Fibroblast of lung (primary cell): ENCODE results near the gene BEND3. TPM values are rescaled to one million over a fixed set of nuclear protein-coding genes. Genes with fewer than 3 reads are reported as not detected.

ENCODE experiments used
- DNase-seq, 2 donors: peaks; one replicate each; pipeline versions ENCODE4 v3.0.0 to v3.0.0-alpha.2; 2010; ENCODE audit warnings: low read depth in 2 of 2
- H2AFZ ChIP-seq: 2 replicates; pipeline ENCODE4 v1.5.1; 2012; ENCODE audit warnings: low read length, control low read depth, inconsistent platforms
- H3K27ac ChIP-seq: 2 replicates; pipeline ENCODE4 v1.5.1; 2011; ENCODE audit warnings: low read length, control low read depth; ENCODE audit not compliant: insufficient read depth
- H3K27me3 ChIP-seq: 2 replicates; pipeline ENCODE4 v1.5.1; 2011; ENCODE audit warnings: mild to moderate bottlenecking, low read length; ENCODE audit not compliant: control insufficient read depth, insufficient read depth
- H3K36me3 ChIP-seq: 2 replicates; pipeline ENCODE4 v1.5.1; 2011; ENCODE audit warnings: low read length; ENCODE audit not compliant: control insufficient read depth, insufficient read depth
- H3K4me1 ChIP-seq: 2 replicates; pipeline ENCODE4 v1.5.1; 2011; ENCODE audit warnings: low read length; ENCODE audit not compliant: control insufficient read depth, insufficient read depth; ENCODE audit errors: extremely low read depth
- H3K4me2 ChIP-seq: 2 replicates; pipeline ENCODE4 v1.5.1; 2011; ENCODE audit warnings: low read length, control low read depth; ENCODE audit not compliant: insufficient read depth; ENCODE audit errors: extremely low read depth
- H3K4me3 ChIP-seq, 4 experiments: fragments of 200-600 bp in 1 of 4; sonication (generic) in 1 of 4; replicated peaks in 1 of 4; 2 replicates each; pipeline ENCODE4 v1.5.1; 2011 to 2016; ENCODE audit warnings: low read length in 4 of 4, low read depth in 3 of 4, mild to moderate bottlenecking in 3 of 4, control low read depth in 2 of 4, inconsistent platforms in 1 of 4, mixed read lengths in 1 of 4; ENCODE audit not compliant: insufficient read depth in 1 of 4; ENCODE audit errors: control extremely low read depth in 1 of 4
- H3K79me2 ChIP-seq: 2 replicates; pipeline ENCODE4 v1.5.1; 2012; ENCODE audit warnings: mild to moderate bottlenecking, low read length, inconsistent platforms; ENCODE audit not compliant: control insufficient read depth, insufficient read depth
- H3K9ac ChIP-seq: 2 replicates; pipeline ENCODE4 v1.5.1; 2011; ENCODE audit warnings: mild to moderate bottlenecking, low read length, control low read depth; ENCODE audit not compliant: insufficient read depth
- H3K9me3 ChIP-seq: 2 replicates; pipeline ENCODE4 v1.5.1; 2012; ENCODE audit warnings: low read depth, low read length; ENCODE audit not compliant: control insufficient read depth, insufficient read depth
- H4K20me1 ChIP-seq: 2 replicates; pipeline ENCODE4 v1.5.1; 2011; ENCODE audit warnings: low read length; ENCODE audit not compliant: control insufficient read depth, insufficient read depth; ENCODE audit errors: extremely low read depth
- EZH2 ChIP-seq: IDR thresholded peaks from 2 replicates; pipeline ENCODE4 v1.5.1; 2012; ENCODE audit warnings: low read length, control low read depth, mild to moderate bottlenecking; ENCODE audit errors: missing control alignments
- polyA plus RNA-seq, 2 donors: library from polyadenylated mRNA; depleted of rRNA in 1 of 2; stranded (reverse) in 1 of 2; unstranded in 1 of 2; fragments of >200 nt; gene quantifications; 2 replicates each; pipeline ENCODE4 v1.2.1, GENCODE V29; 2011 to 2012; ENCODE audit warnings: missing spikeins in 1 of 2
- total RNA-seq: library from RNA; depleted of rRNA; stranded (reverse); fragments of >200 nt; gene quantifications from 2 replicates; pipeline ENCODE4 v1.2.1, GENCODE V29; 2014
- TF ChIP-seq, protein P1 (sequence below), 2 donors: IDR thresholded peaks in 1 of 2; conservative IDR thresholded peaks in 1 of 2; 1 replicate in 1 of 2; 2 replicates in 1 of 2; pipeline ENCODE4 v1.5.1; 2011 to 2012; ENCODE audit warnings: low read length in 2 of 2, control low read depth in 1 of 2, inconsistent platforms in 1 of 2, low read depth in 1 of 2, mild to moderate bottlenecking in 1 of 2

Gene BEND3
- total and polyA plus RNA-seq, 2 donors (not counting 1 experiment from before 2014, with no cell fraction given): 0.83 to 1.7 TPM

GRCh38 chr6:107107791-107108190 is 7.5 kb downstream of the BEND3 start:
- H3K27ac ChIP-seq: no peak overlapping the region
- no peaks in the 10 kb centered on the region for H3K36me3 ChIP-seq
- DNase-seq: no peak
- no peak overlapping the region for H3K9ac ChIP-seq
- no peaks in the 10 kb centered on the region for H3K27me3 ChIP-seq
- H3K4me3 ChIP-seq: no peak overlapping the region
- no peaks in the 10 kb centered on the region for H3K79me2 ChIP-seq
- no peaks in the 10 kb centered on the region for H3K9me3 ChIP-seq
- no peaks in the 10 kb centered on the region for H3K4me1 ChIP-seq
- H3K4me2 ChIP-seq: no peak overlapping the region
- H4K20me1 ChIP-seq: no peaks in the 10 kb centered on the region
- no peak overlapping the region for H2AFZ ChIP-seq
- TF ChIP-seq, protein P1, sequence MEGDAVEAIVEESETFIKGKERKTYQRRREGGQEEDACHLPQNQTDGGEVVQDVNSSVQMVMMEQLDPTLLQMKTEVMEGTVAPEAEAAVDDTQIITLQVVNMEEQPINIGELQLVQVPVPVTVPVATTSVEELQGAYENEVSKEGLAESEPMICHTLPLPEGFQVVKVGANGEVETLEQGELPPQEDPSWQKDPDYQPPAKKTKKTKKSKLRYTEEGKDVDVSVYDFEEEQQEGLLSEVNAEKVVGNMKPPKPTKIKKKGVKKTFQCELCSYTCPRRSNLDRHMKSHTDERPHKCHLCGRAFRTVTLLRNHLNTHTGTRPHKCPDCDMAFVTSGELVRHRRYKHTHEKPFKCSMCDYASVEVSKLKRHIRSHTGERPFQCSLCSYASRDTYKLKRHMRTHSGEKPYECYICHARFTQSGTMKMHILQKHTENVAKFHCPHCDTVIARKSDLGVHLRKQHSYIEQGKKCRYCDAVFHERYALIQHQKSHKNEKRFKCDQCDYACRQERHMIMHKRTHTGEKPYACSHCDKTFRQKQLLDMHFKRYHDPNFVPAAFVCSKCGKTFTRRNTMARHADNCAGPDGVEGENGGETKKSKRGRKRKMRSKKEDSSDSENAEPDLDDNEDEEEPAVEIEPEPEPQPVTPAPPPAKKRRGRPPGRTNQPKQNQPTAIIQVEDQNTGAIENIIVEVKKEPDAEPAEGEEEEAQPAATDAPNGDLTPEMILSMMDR (conservative IDR thresholded peaks at IDR 0.05 in 1 of 2, IDR thresholded peaks at IDR 0.05 in 1 of 2; ENCODE audit: low read depth in 1 of 2, low read length in 2 of 2): no peak
- no peak for TF ChIP-seq EZH2

DNA sequence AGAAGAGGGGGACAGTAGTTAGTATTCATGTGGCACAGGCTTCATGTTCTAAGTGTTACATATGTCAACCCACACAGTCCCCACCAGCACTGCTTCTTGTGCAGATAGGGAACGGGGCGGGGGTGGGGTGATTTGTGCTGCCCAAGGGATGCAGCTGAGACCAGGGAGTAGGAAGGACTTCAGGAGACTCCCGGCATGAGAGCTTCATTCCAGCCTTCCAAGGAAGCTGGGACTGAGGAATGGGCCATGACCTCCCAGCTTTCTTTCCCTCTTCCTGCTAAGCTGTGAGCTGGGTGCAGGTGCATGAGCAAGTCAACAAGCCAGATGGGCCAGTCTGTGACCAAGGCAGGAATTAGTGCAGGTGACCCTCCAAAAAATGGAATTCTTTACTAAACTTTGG is 9.2 kb downstream of the BEND3 start:
- Histone ChIP-seq H3K9me3 (no peaks in the 10 kb centered on the region), H3K27ac (no peak overlapping the region), H3K79me2 (no peaks in the 10 kb centered on the region), H3K4me2 (no peak overlapping the region), H3K4me3 (no peak overlapping the region), H3K27me3 (no peaks in the 10 kb centered on the region), H3K4me1 (no peaks in the 10 kb centered on the region), H3K36me3 (no peaks in the 10 kb centered on the region), H2AFZ (no peak overlapping the region), H4K20me1 (no peaks in the 10 kb centered on the region), H3K9ac (no peak overlapping the region)
- TF ChIP-seq, protein P1 (conservative IDR thresholded peaks at IDR 0.05 in 1 of 2, IDR thresholded peaks at IDR 0.05 in 1 of 2; ENCODE audit: low read depth in 1 of 2, low read length in 2 of 2): no peak
- no peak for TF ChIP-seq EZH2
- no peak for DNase-seq

GRCh38 chr6:107105511-107106116 is 9.7 kb downstream of the BEND3 start:
- no peak overlapping the region for H3K4me3 ChIP-seq
- H3K79me2 ChIP-seq: no peaks in the 10 kb centered on the region
- TF ChIP-seq, protein P1 (conservative IDR thresholded peaks at IDR 0.05 in 1 of 2, IDR thresholded peaks at IDR 0.05 in 1 of 2; ENCODE audit: low read depth in 1 of 2, low read length in 2 of 2): no peak
- no peak for TF ChIP-seq EZH2
- H3K9me3 ChIP-seq: no peaks in the 10 kb centered on the region
- H3K36me3 ChIP-seq: no peaks in the 10 kb centered on the region
- no peak overlapping the region for H3K4me2 ChIP-seq
- no peak overlapping the region for H3K27ac ChIP-seq
- no peak for DNase-seq
- no peak overlapping the region for H3K9ac ChIP-seq
- no peaks in the 10 kb centered on the region for H4K20me1 ChIP-seq
- no peak overlapping the region for H2AFZ ChIP-seq
- H3K4me1 ChIP-seq: no peaks in the 10 kb centered on the region
- H3K27me3 ChIP-seq: no peaks in the 10 kb centered on the region
